Measurements from ENCODE around the gene LRP1.

DNA sequence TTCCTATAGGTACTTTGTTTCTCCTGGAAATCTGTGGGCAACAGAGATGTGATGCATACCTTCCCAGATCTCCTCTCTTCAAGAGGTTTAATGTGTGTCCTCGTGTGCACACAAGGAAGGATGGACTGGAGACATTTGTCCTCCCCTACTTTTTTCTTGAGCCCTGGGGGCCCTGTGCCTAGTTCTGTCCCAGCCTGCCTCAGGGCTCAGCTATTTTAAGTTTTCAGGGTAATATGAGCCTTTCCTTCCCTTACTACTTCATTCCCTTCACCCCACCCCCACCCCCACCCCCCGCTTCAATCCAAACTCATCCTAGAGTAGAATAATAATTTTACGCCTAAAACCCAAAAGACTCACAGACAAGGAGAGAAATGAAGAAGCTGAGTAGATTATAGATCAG, 122.3 kb downstream of the LRP1 start:
- TF ChIP-seq, protein P1, sequence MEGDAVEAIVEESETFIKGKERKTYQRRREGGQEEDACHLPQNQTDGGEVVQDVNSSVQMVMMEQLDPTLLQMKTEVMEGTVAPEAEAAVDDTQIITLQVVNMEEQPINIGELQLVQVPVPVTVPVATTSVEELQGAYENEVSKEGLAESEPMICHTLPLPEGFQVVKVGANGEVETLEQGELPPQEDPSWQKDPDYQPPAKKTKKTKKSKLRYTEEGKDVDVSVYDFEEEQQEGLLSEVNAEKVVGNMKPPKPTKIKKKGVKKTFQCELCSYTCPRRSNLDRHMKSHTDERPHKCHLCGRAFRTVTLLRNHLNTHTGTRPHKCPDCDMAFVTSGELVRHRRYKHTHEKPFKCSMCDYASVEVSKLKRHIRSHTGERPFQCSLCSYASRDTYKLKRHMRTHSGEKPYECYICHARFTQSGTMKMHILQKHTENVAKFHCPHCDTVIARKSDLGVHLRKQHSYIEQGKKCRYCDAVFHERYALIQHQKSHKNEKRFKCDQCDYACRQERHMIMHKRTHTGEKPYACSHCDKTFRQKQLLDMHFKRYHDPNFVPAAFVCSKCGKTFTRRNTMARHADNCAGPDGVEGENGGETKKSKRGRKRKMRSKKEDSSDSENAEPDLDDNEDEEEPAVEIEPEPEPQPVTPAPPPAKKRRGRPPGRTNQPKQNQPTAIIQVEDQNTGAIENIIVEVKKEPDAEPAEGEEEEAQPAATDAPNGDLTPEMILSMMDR (IDR thresholded peaks at IDR 0.05; ENCODE audit: low read depth, low read length, poor library complexity, severe bottlenecking), result no peak
- TF ChIP-seq EZH2phosphoT487 (IDR thresholded peaks at IDR 0.05; ENCODE audit: borderline replicate concordance, low read length), result no peak

Measured in DOHH2 (cell line).